Fibroblast of mammary gland (primary cell): ENCODE measurements around the gene ZNF135.

Source experiments
- DNase-seq: peaks from one replicate; pipeline ENCODE4 v3.0.0-alpha.2; 2010; ENCODE audit warnings: low read depth
- H3K4me3 ChIP-seq: 2 replicates; pipeline ENCODE4 v1.5.1; 2011; ENCODE audit warnings: low read depth, mild to moderate bottlenecking, low read length, moderate library complexity; ENCODE audit not compliant: control insufficient read depth
- TF ChIP-seq, protein P1 (sequence below): conservative IDR thresholded peaks from 2 replicates; pipeline ENCODE4 v1.5.1; 2011; ENCODE audit warnings: low read depth, low read length, inconsistent platforms; ENCODE audit not compliant: control insufficient read depth, insufficient read depth

ZNF135 gene

DNA sequence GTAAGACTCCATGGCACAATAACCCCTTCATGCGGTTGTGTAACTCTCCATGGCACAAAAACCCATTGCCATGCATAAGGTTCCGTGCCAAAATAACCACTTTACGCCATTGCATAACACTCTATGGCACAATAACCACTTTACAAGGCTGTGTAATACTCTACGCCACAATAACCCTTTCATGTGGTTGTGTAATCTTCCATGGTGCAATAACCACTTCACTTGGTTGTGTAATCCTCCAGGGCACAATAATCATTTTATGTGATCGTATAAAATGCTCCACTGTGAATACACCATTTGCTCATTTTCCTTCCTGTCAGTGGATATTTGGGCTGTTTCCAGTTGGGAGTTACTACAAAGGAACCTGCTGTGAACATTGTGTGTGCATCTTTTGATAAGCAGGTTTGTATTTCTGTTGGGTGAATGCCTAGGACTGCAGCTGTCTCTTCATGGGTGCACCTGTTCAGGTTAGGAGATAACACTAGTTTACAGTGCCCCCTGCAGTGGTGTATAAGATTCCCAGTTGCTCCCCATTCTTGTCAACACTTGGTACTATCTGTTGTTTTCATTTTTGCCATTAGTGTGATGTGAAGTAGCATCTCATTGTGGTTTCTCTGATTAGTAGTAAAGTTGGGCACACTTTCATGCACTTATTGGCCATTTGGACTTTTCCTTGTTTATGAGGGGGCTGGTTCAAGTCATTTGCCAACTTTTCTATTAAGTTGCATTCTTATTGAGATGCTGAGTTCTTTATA, 60.1 kb downstream of the ZNF135 start:
- no peak for DNase-seq
- TF ChIP-seq, protein P1, sequence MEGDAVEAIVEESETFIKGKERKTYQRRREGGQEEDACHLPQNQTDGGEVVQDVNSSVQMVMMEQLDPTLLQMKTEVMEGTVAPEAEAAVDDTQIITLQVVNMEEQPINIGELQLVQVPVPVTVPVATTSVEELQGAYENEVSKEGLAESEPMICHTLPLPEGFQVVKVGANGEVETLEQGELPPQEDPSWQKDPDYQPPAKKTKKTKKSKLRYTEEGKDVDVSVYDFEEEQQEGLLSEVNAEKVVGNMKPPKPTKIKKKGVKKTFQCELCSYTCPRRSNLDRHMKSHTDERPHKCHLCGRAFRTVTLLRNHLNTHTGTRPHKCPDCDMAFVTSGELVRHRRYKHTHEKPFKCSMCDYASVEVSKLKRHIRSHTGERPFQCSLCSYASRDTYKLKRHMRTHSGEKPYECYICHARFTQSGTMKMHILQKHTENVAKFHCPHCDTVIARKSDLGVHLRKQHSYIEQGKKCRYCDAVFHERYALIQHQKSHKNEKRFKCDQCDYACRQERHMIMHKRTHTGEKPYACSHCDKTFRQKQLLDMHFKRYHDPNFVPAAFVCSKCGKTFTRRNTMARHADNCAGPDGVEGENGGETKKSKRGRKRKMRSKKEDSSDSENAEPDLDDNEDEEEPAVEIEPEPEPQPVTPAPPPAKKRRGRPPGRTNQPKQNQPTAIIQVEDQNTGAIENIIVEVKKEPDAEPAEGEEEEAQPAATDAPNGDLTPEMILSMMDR = no peak
- no peak overlapping the region for H3K4me3 ChIP-seq
